GM21619 (cell line): ENCODE data around the gene RPTOR.
"Not testable (repeated sequence)": the region's sequence is repeated elsewhere in the genome, so short reads cannot be mapped to it uniquely, and the experiment has no call there.

Experiments used
- ATAC-seq: cut with Tn5 transposase; IDR thresholded peaks from one replicate; pipeline ENCODE4 v1.9.1; 2021; ENCODE audit not compliant: unreplicated experiment

Gene RPTOR

DNA sequence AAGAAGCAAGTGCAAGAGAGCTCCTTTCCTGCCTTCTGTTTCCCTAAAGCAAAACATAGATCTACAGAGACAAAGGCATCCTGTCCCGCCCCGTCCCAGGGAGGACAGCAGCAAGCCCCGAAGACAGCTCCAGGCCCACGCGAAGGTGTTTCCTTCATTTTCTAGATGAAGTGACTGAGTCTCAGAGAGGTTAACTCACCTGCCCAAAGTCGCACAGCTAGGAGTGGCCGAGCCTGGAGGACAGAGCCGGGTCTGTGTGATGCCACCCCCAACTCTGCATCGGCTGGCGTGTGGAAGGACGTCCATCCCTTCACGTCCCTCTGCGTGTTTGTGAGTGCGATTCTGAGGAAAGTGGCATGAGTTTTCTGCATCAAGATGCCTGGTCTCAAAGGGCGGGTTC, 259.8 kb downstream of the RPTOR start:
- ATAC-seq, result no peak

DNA sequence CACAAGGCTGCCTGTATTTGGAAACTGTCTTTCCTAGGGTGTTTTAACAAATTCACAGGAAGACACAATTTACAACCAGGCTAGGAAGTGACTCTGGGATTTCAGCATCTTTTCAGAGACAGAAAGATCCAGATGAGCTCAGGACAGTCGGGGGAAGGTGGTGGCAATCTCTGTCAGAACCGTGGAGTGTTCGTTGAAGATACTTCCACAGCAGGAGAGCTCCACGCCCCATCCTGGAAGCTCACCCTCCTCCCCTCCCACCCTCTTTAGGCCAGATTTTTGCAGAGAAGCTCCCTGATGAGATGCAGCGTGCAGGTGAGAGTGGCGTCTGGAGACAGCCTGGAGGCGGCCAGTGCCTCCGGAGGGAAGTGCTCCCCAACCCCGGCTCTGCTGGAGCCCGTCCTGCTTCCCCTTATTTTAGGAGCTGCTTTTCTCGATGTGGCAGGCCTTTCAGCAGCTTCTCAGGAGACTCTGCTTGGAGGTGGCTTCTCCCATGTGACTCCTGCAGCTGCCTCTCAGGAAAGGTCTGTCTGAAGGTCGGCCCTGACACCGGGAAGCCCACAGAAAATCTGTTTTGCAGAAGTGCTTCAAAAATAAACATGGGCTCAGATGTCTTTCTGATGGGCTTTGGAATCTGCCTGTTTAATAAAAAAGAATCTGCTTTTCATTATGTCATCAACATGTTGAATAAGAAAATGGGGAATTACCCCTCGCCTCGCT, 260.6 kb downstream of the RPTOR start:
- ATAC-seq, result no peak

DNA sequence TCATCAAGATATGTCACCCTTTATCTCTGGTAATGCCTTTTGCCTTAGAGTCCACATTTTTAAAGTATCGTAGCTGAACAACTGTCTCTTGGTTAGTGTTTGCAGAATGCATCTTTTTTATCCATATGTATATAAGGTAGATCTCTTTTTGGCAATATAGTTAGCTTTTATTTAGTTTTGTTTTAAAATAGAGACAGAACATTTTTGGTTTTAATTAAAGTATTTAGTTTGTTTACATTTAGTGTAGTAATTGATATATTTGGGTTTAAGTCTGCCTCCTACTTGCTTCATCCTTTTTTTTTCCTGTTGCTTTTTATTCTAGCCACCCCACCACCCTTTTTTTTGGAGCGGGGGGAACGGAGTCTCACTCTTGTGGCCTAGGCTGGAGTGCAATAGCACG, 262.4 kb downstream of the RPTOR start:
- no peak for ATAC-seq

DNA sequence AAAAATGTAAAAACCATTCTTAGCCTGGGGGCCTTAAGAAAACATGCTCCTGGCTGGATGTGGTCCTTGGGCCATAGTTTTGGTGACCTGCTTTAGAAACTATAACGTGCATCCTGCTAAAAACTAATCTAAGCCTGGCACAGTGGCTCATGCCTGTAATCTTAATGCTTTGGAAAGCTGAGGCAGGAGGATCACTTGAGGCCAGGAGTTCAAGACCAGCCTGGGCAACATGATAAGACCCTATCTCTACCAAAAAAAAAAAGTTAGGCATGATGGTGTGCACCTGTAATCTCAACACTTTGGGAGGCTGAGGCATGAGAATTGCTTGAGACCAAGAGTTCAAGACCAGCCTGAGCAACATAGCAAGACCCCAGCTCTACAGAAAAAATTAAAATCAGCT, 263.2 kb downstream of the RPTOR start:
- ATAC-seq, result no peak

DNA sequence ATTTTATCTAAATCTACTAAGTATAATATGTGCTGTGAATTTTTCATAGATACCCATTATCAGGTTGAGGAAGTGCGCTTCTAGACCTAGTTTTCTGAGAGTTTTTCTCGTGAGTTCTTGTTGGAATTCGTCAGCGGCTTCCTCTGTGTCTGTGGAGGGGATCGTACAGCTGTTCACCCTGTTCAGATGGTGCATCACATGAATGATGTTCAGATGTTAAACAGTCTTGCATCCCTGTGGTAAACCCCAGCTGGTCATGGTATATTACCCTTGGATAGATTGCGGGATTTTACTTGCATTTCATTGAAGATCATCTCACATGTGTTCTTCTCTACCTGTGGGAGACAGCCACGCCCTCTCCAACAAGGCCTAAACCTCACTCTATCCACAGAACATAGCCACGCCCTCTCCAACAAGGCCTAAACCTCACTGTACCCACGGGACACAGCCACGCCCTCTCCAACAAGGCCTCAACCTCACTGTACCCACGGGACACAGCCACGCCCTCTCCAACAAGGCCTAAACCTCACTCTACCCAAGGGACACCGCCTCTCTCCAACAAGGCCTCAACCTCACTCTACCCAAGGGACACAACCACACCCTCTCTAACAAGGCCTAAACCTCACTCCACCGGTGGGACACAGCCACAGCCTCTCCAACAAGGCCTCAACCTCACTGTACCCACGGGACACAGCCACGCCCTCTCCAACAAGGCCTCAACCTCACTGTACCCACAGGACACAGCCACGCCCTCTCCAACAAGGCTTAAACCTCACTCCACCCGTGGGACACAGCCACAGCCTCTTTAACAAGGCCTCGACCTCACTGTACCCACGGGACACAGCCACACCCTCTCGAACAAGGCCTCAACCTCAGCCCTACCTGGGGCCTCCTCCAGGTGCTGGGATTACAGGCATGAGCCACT, 266.8 kb downstream of the RPTOR start:
- ATAC-seq, result no peak

DNA sequence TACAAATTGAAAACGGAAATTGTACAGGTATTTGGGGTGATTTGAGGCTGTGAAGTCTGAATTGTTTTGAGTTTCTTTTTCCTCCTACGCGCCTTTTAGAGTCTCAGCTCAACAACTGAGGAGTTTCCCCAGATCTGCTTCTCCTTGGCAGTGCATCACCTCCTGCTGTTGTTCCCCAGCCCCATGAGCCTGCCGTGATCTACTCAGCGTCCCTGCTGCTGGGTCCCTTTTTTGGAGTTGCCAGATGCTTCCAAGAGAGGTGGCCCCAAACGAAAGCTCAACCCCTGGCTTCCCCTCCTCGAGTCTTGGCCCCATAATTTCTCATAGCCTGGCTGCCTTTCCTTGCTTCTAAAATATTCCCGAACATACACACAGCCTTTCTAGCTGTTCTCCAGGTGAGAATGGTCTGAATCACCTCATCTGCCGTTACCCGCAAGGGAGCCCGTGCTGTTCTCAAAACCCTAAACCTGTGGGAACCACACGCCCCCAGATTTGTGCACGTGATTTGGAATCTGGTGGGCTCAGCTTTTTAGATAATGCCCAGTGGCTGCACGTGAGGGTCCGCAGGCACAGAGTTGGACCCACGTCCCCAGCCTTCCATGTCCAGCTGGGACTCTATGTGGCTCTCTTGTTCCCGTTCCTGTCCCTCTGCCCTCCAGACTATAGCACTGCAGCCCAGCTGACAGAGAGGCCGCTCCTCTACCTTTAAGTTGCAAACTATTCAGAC, 267.9 kb downstream of the RPTOR start:
- no peak for ATAC-seq

DNA sequence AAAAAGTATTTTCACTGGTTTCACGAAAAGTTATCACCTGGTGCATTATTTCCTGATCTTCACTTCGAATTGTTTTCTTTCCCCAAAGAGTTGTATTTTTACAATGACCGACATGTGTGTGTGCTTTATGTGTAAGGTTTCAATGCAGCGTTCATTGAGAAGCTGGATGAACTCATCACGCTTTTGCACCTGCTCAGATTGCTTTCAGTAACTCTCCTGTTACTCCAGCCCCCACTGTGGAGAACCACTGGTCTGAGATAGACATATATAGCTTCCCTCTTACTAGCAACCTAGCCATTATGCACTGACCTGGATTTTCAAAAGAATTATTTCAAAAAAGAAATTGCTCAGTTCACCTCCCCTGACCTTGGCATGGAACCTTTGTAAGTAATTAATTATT, 268.7 kb downstream of the RPTOR start:
- no peak for ATAC-seq

DNA sequence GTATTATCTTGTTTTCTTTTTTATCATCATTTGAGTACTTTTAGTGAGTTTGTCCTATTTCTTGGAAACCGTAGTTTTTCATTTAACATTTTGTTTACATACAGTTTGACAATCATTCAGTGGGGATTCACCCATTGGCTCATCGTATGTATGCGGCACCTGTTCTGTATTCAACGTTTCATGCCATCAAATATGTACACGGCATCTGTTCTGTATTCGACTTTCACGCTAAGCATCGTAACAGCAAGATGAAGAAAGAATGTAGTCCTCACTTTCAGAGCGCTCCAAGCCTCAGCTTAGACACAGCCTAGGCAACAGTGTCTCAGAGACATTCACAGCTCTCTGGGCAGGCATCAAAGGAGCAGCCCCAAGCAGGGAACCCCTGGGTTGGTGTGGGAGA, 269.9 kb downstream of the RPTOR start:
- ATAC-seq, result no peak

DNA sequence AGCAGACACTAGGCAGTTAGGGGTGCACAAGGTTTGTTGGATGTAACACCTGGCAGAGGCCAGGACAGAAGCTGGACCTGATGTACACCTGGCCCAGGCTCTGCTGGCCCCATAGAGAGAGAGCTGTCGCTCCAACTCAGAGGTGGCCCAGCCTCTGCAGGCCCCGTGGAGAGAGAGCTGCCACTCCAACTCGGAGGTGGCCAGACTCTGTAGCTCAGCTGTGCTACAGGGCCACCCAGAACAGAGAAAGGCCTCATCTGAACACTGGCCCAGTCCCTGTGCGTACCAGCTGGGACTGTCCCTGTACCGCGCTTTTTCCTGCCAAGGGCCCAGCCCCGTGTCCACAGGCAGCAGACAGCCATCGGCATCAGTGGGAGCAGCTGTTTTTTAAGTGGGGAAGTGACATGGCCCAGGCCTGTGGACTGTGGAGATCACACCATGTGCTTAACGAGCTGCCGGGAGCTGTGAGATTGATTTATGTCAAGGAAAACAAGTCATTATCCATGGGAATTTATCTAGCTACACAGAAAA, 270.6 kb downstream of the RPTOR start:
- ATAC-seq, result no peak

DNA sequence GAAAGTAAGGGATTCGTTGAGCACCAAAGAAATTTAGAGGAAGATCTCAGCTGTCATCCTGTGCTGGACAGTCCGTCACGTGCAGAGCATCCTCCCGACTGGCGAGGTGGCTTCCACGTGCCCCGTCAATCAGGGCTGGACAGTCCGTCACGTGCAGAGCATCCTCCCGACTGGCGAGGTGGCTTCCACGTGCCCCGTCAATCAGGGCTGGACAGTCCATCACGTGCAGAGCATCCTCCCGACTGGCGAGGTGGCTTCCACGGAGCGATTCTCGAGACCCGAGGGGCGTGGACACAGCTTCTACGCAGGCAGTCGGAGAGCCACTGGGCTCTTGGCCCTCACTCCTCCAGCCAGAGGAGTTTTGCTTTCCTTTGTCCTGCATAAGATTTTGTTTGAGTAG, 271.1 kb downstream of the RPTOR start:
- not testable (repeated sequence) for ATAC-seq

DNA sequence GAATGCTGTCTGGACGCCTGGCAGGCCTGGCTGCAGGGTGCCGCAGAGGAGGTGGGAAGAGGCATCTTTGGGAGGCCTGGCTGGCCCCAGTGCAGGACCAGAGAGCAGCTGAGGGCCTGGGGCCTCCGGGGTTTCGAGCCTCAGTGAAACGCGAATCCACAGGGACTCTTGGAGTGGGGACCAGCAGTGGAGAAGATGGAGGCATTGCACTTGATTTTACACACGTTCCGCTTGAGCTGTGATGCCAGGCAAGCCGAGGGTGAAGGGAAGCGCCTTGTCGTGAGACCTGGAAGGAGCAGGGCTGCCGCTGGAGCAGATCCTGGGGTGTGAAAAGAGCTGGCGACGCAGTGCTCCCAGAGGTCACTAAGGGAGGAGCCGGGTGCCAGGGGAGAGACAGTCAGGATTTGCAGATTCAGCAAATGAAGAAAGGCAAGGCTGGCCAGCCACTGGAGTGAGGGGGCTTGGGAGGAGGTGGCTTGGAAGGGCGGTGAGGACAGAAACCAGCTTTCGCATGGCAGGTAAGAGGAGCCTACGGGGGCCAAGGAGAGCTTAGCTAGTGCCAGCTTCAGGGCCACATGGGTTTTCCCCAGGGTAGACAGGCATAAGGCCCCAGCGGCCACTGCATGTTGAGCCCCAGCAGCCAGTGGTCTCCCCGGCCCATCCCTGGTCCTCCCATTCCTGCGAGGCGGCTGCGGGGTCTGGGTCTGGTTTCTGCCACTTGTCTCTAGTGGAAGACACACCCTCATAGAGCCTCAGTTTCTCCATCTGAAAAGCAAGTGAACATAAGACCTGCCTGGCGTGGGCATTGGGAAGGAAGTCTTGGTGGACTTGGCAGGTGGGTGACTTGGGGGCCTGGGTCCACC, 271.8 kb downstream of the RPTOR start:
- no peak for ATAC-seq

DNA sequence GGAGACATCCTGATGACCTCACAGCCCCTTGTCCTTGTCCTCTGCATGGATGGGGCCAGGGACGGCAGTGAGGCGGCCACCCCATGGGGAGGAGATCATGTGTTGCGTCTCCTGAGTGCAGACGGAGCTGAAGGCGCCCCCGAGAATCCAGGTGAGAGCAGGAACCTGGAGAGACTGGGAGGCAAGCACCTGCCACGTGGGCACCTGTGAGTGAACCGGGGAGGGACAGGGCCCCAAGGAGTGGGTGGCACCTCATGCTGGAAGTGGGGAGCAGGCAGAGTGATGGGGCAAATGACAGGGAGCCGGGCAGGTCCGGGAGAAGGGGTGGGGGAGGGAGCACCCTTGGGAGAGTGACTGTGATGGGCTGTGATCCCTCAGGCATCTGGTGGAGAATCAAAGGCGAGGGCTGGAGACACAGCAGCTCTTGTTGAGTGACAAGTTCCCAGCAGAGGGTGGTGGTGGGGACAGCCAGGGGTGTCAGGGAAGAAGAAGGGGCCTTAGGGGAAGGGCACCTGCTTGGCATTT, 272.7 kb downstream of the RPTOR start:
- ATAC-seq, result no peak

DNA sequence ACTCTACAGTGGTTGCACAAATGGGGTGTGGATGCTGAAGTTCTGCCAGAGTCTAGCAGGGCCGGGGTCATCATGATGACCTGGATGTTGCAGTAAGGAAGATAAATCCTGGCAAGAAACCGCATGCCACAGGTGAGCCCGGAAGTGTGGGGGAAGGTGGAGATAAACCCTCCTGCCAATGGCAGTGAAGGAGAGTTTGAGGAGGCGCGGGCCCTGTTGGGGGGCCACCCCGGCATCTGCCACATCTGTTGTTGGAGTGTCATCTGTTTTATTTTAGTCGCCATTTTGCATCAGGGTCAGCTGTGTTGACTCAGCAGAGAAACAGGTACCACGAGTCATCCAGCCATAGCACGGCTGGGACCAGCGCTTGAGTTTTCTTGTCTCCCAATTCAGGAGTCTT, 273.2 kb downstream of the RPTOR start:
- no peak for ATAC-seq

DNA sequence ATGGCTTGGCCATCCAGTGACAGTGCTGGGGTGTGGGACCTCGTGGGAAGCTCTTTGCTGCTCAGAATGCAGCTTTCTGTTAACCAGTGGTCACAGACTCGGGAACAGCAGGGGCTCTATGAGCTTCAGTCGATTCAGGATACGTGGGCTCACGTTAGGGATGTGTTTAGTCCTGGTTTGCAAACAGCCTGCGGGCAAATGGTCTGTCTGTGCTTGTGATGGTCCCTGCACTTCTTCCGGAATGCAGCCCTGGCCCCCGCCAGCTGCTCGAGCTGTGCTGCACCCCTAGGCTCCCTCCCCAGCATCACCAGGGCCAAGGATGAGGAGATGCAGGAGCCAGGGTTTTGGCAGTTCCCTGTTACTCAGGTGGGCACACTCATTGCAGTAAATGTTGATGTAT, 274.2 kb downstream of the RPTOR start:
- ATAC-seq, result no peak

DNA sequence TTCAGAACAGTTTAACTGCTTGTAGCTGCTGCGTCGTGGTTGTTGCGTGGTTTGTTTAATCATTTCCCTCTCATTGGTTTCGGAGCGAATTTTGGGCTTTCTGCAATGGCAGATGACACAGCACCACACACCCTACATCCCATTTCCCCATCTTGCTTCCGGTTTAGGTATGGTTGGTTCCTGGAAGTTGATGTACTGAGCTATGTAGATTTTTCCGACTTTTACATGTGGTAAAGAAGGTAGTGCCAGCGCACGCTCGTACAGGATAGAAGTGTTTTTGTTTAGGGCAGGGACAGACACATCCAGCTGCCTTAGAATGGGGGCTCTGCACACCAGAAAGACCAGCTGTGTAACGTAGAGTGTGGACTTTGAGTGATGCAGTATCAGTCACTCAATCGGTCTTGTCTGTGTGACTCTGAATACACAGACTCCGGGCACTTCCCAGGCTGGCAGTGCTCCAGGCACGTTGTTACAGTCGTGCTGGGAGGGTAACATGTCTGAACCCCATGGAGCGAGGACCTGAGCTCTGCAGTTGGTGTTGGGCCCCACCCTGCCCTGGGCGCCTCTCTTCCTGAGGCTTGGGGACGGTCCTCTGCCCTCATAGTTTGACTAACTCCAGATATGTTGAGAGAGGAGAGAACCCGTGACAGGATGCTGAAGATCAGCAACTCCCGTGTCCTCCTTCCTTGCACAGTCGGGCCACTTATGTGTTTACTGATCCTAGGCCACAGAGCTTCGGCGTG, 275.0 kb downstream of the RPTOR start:
- no peak for ATAC-seq

DNA sequence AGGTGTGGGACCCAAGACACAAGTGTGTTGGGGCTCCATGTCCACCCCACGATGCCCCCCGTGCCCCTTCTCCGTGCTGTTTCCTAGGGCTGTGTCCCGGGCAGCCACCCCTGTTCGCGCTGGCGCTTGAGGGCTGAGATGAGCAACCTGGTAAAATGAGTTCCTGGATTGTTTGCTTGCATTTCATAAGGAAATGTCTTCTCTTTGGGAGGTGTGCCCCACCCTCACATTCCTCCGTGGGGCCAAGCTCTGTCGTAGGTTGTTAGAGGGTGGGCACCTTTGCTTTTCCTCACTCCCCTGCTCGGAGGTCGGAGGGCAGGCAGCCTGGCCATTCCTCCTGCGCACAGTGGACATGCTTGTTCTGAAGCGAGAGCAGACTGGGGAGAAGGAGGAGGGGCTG, 275.7 kb downstream of the RPTOR start:
- no peak for ATAC-seq

DNA sequence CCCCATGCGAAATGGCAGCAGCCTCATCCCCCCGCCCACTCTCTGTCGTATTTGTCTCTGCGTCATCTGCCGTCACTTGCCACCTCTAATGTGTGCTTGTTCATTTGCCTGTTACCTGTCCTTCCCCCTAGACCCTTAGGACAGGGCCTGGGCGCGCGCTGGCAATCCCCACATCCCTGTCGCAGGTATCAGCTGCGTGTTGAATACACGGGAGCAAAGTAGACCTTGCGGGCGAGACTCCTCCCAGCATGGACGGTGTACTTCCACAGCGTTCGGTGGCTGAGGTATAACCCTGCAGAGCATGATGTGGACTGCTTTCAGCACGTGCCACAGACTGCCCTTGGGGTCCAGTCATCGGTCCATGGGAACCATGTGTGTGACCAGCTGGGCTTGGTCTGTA, 276.9 kb downstream of the RPTOR start:
- ATAC-seq, result no peak

DNA sequence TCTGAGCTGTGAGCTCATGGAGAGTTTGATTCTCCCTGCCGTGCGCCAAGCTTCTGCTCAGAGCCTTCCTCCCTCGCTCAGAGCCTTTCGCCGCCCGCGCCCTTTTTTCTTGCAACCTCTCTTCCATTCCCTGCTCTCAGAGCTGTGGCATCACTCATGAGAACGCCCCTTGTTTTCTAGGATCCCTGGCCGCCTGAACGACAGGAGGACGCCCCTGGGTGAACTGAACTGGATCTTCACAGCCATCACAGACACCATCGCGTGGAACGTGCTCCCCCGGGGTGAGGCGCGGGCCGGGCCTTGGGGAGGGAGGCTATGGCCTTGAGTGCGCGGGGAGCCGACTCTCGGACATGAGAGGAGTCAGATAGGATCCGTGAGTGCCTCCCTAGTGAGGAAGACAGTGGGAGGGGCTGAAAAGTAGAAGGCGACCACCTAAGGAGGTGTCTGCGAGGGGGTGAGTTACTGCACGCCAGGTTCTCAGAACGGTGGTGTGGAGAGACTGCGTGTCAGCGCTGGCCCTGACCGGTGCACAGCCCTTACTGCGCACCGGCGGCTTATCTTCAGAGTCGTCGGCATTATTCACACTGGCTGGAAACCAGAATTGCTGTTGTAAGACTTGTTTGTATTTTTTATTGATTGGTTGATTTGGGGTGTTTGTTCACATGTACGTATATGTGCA, 277.5 kb downstream of the RPTOR start:
- ATAC-seq, result no peak
